AG09309 (cell line): Measurements from ENCODE around the gene PIGV.
A peak's percentile ranks its signal among the peaks of the same experiment; 100 is the strongest.

Source experiments
- DNase-seq: peaks from one replicate; pipeline ENCODE4 v3.0.0-alpha.2; 2010; ENCODE audit warnings: low read depth
- H3K4me3 ChIP-seq: 2 replicates; pipeline ENCODE4 v1.5.1; 2011; ENCODE audit warnings: mild to moderate bottlenecking, low read depth, low read length, moderate library complexity; ENCODE audit not compliant: control insufficient read depth
- TF ChIP-seq, protein P1 (sequence below): IDR thresholded peaks from 2 replicates; pipeline ENCODE4 v1.5.1; 2011; ENCODE audit warnings: mild to moderate bottlenecking, low read depth, low read length, inconsistent platforms; ENCODE audit not compliant: insufficient read depth, control insufficient read depth; ENCODE audit errors: missing control alignments

The PIGV gene

DNA sequence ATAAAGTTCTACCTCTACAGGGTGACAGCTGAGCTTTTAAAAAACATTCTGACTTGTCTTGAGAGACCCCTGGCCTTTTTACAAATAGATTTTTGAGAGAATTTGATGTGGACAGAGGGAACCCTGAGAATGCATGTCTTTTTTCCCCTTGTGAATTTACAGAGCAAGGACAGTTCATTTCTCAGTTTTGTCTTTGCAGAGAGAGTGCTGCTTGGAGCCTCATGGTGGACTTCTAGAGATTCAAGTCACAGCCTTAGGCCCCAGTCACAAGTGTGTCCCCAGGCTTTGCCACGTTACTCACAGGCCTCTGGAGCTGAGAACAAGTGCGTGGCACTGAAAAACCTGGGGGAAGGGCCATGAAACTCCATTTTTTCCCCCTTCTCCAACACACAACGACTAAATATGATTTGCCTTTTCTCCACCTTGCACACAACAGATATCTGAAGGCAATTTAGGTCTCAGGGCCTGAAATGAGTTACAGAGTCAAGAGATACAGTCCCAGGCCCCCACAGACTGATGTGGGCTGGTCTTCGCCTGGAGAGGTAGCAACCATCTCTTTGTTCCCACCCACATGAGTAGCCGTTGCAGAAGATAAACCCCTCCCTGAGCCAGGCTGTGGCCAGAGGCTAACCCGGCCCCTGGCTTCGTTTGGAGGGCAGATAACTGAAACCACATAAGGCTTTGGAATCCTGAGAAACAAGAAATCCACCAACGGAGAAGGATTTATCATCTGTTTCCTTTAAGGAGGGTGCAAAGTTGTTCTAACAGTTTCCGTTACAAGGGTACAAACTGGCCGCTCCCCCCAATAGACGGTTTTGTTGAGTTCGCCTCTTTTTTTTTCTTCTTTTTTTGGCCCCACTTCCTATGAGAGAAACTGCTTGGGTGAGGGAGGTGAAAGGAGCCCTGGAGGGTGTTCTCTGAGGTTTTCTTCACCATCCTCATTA lies 1.0 kb upstream of the PIGV start:
- TF ChIP-seq, protein P1, sequence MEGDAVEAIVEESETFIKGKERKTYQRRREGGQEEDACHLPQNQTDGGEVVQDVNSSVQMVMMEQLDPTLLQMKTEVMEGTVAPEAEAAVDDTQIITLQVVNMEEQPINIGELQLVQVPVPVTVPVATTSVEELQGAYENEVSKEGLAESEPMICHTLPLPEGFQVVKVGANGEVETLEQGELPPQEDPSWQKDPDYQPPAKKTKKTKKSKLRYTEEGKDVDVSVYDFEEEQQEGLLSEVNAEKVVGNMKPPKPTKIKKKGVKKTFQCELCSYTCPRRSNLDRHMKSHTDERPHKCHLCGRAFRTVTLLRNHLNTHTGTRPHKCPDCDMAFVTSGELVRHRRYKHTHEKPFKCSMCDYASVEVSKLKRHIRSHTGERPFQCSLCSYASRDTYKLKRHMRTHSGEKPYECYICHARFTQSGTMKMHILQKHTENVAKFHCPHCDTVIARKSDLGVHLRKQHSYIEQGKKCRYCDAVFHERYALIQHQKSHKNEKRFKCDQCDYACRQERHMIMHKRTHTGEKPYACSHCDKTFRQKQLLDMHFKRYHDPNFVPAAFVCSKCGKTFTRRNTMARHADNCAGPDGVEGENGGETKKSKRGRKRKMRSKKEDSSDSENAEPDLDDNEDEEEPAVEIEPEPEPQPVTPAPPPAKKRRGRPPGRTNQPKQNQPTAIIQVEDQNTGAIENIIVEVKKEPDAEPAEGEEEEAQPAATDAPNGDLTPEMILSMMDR: no peak
- peak overlapping the region; percentile 75 for H3K4me3 ChIP-seq
- peak; percentile 68 for DNase-seq

DNA sequence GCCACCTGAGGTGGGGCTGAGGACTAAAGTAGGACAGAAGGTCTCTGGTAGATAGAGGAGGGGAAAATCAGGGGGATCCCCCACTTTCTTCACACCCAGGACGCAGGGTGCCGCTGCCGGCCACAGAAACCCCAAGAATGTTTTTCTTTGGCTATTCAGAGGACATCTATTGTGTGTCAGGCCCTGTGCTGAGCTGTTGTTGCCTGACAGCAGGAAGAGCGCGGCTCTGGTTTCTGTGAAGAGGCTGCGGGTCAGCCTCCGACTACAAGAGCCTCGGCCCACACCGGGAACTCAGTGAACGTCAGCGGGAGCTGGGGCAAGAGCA lies 407 bp upstream of the PIGV start:
- TF ChIP-seq, protein P1: no peak
- no peak for DNase-seq
- H3K4me3 ChIP-seq: peak overlapping the region; percentile 75

DNA sequence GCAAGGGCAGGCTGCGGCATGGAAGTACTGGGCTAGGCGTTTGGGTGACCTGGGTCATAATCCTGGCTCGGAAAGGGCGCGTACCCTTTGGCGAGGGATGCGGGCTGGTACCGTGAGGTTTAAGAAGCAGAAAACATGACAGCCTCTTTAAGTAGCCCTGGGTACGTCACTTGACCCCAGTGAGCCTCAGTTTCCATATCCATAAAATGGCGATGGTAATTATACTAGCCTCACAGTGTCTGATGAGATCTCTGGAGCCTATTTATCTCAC lies 700 bp downstream of the PIGV start:
- TF ChIP-seq, protein P1: no peak
- H3K4me3 ChIP-seq: peak overlapping the region; percentile 75
- DNase-seq: no peak

DNA sequence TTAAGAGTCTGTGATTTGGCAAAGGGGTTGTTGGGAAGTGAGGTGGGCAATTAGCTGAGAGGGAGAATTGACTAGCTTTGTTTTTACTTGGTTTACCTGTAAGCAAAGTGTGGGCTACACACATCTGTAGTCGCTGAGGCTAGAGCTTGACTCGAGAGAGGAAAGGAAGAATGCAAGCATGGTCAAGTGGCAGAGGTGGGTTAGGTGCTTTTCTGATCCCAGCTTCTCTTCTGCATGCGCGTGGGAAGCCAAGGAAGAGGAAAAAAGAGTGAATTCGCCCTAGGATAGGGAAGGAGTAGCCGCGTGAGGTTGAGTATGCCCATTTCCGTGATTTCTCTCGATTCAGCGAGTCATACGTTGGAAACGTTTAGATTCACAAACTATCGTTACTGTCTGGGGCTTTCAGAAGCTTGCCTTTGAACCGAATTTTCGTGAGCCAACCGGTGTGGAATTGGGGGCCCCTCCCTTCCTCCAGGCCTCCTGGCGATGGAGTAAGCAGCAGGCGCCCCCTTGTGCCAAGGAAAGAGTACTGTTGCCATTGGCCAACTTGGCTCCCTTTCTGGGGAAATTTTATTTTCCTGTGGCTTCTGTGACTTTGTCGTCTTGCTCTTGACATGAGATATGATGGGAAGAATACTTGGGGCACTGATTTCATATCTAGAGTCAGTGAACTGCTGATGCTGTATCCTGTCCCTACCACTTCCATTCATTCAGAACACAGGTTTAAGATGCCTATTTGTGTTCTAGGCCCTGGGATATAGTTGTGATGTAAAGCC lies 1.3 kb downstream of the PIGV start:
- peak overlapping the region; percentile 75 for H3K4me3 ChIP-seq
- TF ChIP-seq, protein P1: peak; percentile 97
- DNase-seq: no peak

DNA sequence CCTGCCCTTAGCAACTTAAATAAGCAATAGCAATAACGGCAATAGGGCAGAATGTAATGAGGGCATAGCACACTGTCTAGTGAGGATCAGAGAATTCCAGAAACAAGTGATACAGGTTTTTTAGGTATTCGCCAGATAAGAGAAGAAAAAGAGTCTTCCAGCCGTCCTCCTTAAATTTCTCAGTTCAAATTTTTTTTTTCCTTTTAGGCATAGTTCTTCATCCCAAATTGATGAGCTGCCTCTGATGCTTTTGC lies 1.8 kb downstream of the PIGV start:
- no peak for DNase-seq
- H3K4me3 ChIP-seq: no peak overlapping the region
- TF ChIP-seq, protein P1: no peak

DNA sequence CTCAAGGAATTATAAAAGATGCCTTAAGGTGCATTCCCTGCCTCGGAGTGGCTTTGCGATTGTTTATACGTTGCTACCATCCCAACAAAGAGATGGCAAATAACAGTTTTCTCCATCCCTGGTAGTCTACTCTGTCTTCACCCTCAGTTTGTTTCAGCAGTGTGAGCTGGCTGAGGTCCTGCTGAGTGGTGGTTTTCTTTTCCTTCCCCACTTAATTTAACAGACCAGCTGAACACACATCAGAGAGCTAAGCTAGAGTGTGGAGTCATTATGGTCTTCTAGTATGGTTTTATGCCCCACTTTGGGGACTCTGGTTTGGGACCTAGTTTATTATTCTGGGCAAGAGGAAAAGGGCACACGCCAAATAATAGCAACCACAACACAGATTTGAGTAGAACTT lies 2.2 kb downstream of the PIGV start:
- no peak overlapping the region for H3K4me3 ChIP-seq
- DNase-seq: no peak
- TF ChIP-seq, protein P1: no peak
